Measurements from ENCODE around the gene MFN2.

DNA sequence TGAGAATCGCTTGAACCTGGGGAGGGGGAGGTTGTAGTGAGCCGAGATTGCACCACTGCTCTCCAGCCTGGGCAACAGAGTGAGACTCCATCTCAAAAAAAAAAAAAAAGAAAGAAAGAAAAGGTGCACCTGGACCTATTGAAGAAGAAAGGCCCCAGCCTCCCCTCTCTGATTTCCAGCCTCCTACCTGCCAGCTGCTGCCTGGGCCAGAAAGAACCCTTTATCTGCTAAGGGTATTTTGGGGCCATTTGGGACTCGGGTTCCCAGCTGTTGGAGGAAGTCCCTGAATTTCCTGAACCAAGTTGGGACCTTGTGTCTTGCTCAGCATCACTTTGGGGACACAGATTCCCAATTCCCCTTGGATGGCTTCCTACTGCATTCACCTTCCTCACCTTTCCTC lies 79.0 kb downstream of the MFN2 start:
- no peak for TF ChIP-seq POLR2A (IDR thresholded peaks at IDR 0.05)
- TF ChIP-seq, protein P1, sequence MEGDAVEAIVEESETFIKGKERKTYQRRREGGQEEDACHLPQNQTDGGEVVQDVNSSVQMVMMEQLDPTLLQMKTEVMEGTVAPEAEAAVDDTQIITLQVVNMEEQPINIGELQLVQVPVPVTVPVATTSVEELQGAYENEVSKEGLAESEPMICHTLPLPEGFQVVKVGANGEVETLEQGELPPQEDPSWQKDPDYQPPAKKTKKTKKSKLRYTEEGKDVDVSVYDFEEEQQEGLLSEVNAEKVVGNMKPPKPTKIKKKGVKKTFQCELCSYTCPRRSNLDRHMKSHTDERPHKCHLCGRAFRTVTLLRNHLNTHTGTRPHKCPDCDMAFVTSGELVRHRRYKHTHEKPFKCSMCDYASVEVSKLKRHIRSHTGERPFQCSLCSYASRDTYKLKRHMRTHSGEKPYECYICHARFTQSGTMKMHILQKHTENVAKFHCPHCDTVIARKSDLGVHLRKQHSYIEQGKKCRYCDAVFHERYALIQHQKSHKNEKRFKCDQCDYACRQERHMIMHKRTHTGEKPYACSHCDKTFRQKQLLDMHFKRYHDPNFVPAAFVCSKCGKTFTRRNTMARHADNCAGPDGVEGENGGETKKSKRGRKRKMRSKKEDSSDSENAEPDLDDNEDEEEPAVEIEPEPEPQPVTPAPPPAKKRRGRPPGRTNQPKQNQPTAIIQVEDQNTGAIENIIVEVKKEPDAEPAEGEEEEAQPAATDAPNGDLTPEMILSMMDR (IDR thresholded peaks at IDR 0.05) = no peak

Measured in heart left ventricle (tissue), 13 donors.